Erythroblast (primary cell): ENCODE measurements around the gene MSI2.
"Not testable (repeated sequence)": the region's sequence is repeated elsewhere in the genome, so short reads cannot be mapped to it uniquely, and the experiment has no call there.

Experiments
- DNase-seq, 2 experiments: peaks; one replicate each; lab custom pipeline; 2025; lab: John Stamatoyannopoulos, UW
- GATA1 ChIP-seq: IDR thresholded peaks from 2 replicates; pipeline ENCODE4 v1.6.1; 2011; ENCODE audit warnings: low read depth, mild to moderate bottlenecking, control low read depth, low read length, moderate library complexity
- POLR2A ChIP-seq: IDR thresholded peaks from 2 replicates; pipeline ENCODE4 v1.6.1; 2011; ENCODE audit warnings: mild to moderate bottlenecking, low read length

MSI2 gene

GRCh38 chr17:57295526-57296023 is 39.3 kb downstream of the MSI2 start:
- no peak for DNase-seq

GRCh38 chr17:57296231-57296630 is 39.9 kb downstream of the MSI2 start:
- TF ChIP-seq POLR2A (no peak), GATA1 (no peak)
- no peak for DNase-seq

More at GRCh38 chr17:57295526-57296023, 39.3 kb downstream of the MSI2 start:
- TF ChIP-seq GATA1 (no peak), POLR2A (no peak)

GRCh38 chr17:57299176-57299575 is 42.9 kb downstream of the MSI2 start:
- no peak for TF ChIP-seq GATA1
- no peak for TF ChIP-seq POLR2A
- DNase-seq: no peak

- not testable (repeated sequence) for DNase-seq
These were observed 44.3 kb downstream of the MSI2 start for GRCh38 chr17:57300592-57300991.

GRCh38 chr17:57302690-57303465 is 46.6 kb downstream of the MSI2 start:
- TF ChIP-seq GATA1 (no peak), POLR2A (no peak)
- DNase-seq: no peak

GRCh38 chr17:57305144-57305728 is 48.9 kb downstream of the MSI2 start:
- TF ChIP-seq POLR2A: no peak
- no peak for TF ChIP-seq GATA1
- no peak for DNase-seq

- TF ChIP-seq POLR2A (no peak), GATA1 (no peak)
- DNase-seq: no peak
These were observed 49.7 kb downstream of the MSI2 start for GRCh38 chr17:57305908-57306504.

- TF ChIP-seq GATA1 (no peak), POLR2A (no peak)
- no peak for DNase-seq
These were observed 52.3 kb downstream of the MSI2 start for GRCh38 chr17:57308543-57309186.

GRCh38 chr17:57309479-57309878 is 53.2 kb downstream of the MSI2 start:
- TF ChIP-seq POLR2A (no peak), GATA1 (no peak)
- no peak for DNase-seq

GRCh38 chr17:57311281-57312216 is 55.2 kb downstream of the MSI2 start:
- DNase-seq: no peak

GRCh38 chr17:57312242-57312641 is 55.9 kb downstream of the MSI2 start:
- no peak for DNase-seq
- TF ChIP-seq GATA1 (no peak), POLR2A (no peak)

More at GRCh38 chr17:57311281-57312216, 55.2 kb downstream of the MSI2 start:
- TF ChIP-seq POLR2A: no peak
- TF ChIP-seq GATA1: no peak

- no peak for DNase-seq
- TF ChIP-seq GATA1 (no peak), POLR2A (no peak)
These were observed 56.9 kb downstream of the MSI2 start for GRCh38 chr17:57313097-57313835.
